ENCODE results near the gene VGLL4.
"Not testable (repeated sequence)": the region's sequence is repeated elsewhere in the genome, so short reads cannot be mapped to it uniquely, and the experiment has no call there.

The VGLL4 gene, protein sequence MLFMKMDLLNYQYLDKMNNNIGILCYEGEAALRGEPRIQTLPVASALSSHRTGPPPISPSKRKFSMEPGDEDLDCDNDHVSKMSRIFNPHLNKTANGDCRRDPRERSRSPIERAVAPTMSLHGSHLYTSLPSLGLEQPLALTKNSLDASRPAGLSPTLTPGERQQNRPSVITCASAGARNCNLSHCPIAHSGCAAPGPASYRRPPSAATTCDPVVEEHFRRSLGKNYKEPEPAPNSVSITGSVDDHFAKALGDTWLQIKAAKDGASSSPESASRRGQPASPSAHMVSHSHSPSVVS

DNA sequence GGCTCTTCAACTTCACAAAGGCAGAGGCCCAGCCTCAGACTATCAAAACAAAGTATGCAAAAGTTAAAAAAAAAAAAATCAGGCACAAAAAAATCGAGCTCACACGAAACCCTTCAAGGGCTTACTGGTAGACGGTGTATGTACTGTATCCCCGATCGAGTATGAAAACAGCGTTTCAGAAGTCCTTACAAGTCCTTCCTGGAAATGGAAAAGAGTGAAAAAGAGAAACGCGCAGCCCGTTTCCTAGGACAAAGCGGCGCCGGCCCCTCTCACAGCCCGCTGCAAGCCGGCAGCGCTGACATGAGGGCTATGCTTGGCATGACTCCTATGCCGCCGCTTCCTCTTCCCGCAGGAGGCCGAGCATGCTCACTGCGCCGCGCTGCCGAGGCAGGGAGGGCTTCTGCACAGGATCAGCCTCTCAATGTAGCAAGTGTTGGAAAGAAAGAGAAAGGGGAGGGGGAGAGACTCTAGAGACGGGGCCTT is at the start of gene VGLL4:
VGLL4 (minus strand) TSS at position 311 of the 483 bp plus-strand sequence. CDS start 397 bp downstream, outside the sequence.
- Histone ChIP-seq H3K27me3 (ENCODE audit: control insufficient read depth in 1 of 2, insufficient read depth in 2 of 2, low read length in 2 of 2) (no peaks in the 10 kb centered on the region), H3K9me3 (ENCODE audit: low read length) (no peaks in the 10 kb centered on the region), H3K4me1 (ENCODE audit: insufficient read depth, low read length) (peaks cover 27% of the 10 kb centered on the region), H3K27ac (ENCODE audit: low read depth, low read length) (peak within 1 kb of the TSS; percentile 82), H3K9ac (ENCODE audit: low read length) (peak within 1 kb of the TSS; percentile 93), H3K36me3 (ENCODE audit: insufficient read depth, low read length) (no peaks in the 10 kb centered on the region), H3K4me3 (ENCODE audit: low read depth in 1 of 2, low read length in 2 of 2) (peak within 1 kb of the TSS; percentile 44 to 91)

- no peak overlapping the region for H3K4me3 ChIP-seq (ENCODE audit: low read depth in 1 of 2, low read length in 2 of 2)
- no peaks in the 10 kb centered on the region for H3K4me1 ChIP-seq (ENCODE audit: insufficient read depth, low read length)
- H3K27me3 ChIP-seq (ENCODE audit: control insufficient read depth in 1 of 2, insufficient read depth in 2 of 2, low read length in 2 of 2): no peaks in the 10 kb centered on the region
- no peak overlapping the region for H3K9ac ChIP-seq (ENCODE audit: low read length)
- peaks cover 3% of the 10 kb centered on the region for H3K36me3 ChIP-seq (ENCODE audit: insufficient read depth, low read length)
- H3K9me3 ChIP-seq (ENCODE audit: low read length): no peaks in the 10 kb centered on the region
- H3K27ac ChIP-seq (ENCODE audit: low read depth, low read length): no peak overlapping the region
Measured at GRCh38 chr3:11692532-11692813, 48.8 kb upstream of the VGLL4 start.

DNA sequence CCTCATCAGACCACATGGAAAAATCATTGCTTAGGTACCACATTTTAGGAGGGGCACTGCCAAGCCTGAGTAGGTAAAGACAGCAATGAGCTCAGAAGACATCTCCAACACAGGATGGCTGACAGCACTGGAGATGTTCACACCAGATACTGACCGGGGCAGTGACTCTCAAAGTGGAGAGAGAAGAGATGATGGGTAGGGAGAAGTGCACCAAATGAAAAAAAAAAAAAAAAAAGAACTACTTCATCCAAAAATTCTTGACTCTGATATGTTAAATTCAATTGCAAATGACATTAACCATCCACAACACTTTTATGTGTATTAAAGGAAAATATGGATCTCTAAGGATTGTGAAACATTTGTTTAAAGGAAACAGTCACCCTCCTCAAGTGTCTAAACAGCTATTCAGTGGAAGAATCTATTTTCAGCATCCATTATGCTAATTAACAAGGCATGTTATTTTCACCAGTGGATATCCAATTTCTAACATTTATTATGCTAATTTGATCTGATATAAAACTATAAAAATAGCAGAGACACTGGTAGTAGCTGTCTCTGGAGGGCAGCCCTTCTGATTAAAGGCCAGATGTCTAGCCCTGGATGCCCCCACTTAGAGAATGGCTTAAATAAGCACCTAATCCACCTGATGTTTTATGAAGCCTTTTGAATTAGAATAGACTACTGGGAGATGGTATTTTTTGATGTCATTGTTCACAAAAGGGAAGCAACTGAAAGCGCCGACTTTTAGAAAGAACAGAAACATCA is 48.2 kb upstream of the VGLL4 start:
- Histone ChIP-seq H3K4me1 (ENCODE audit: insufficient read depth, low read length) (no peaks in the 10 kb centered on the region), H3K9me3 (ENCODE audit: low read length) (no peaks in the 10 kb centered on the region), H3K9ac (ENCODE audit: low read length) (no peak overlapping the region), H3K4me3 (ENCODE audit: low read depth in 1 of 2, low read length in 2 of 2) (no peak overlapping the region), H3K27me3 (ENCODE audit: control insufficient read depth in 1 of 2, insufficient read depth in 2 of 2, low read length in 2 of 2) (no peaks in the 10 kb centered on the region), H3K36me3 (ENCODE audit: insufficient read depth, low read length) (peaks cover 3% of the 10 kb centered on the region), H3K27ac (ENCODE audit: low read depth, low read length) (no peak overlapping the region)

GRCh38 chr3:11690863-11691766 is 47.4 kb upstream of the VGLL4 start:
- Histone ChIP-seq H3K9ac (ENCODE audit: low read length) (no peak overlapping the region), H3K4me3 (ENCODE audit: low read depth in 1 of 2, low read length in 2 of 2) (no peak overlapping the region), H3K9me3 (ENCODE audit: low read length) (no peaks in the 10 kb centered on the region), H3K4me1 (ENCODE audit: insufficient read depth, low read length) (no peaks in the 10 kb centered on the region), H3K27ac (ENCODE audit: low read depth, low read length) (no peak overlapping the region), H3K27me3 (ENCODE audit: control insufficient read depth in 1 of 2, insufficient read depth in 2 of 2, low read length in 2 of 2) (no peaks in the 10 kb centered on the region), H3K36me3 (ENCODE audit: insufficient read depth, low read length) (peaks cover 3% of the 10 kb centered on the region)

- no peaks in the 10 kb centered on the region for H3K27me3 ChIP-seq (ENCODE audit: control insufficient read depth in 1 of 2, insufficient read depth in 2 of 2, low read length in 2 of 2)
- no peaks in the 10 kb centered on the region for H3K4me1 ChIP-seq (ENCODE audit: insufficient read depth, low read length)
- no peaks in the 10 kb centered on the region for H3K9me3 ChIP-seq (ENCODE audit: low read length)
- no peak overlapping the region for H3K9ac ChIP-seq (ENCODE audit: low read length)
- no peak overlapping the region for H3K4me3 ChIP-seq (ENCODE audit: low read depth in 1 of 2, low read length in 2 of 2)
- H3K36me3 ChIP-seq (ENCODE audit: insufficient read depth, low read length): peaks cover 3% of the 10 kb centered on the region
- H3K27ac ChIP-seq (ENCODE audit: low read depth, low read length): no peak overlapping the region
Measured at GRCh38 chr3:11689749-11690148, 46.0 kb upstream of the VGLL4 start.

DNA sequence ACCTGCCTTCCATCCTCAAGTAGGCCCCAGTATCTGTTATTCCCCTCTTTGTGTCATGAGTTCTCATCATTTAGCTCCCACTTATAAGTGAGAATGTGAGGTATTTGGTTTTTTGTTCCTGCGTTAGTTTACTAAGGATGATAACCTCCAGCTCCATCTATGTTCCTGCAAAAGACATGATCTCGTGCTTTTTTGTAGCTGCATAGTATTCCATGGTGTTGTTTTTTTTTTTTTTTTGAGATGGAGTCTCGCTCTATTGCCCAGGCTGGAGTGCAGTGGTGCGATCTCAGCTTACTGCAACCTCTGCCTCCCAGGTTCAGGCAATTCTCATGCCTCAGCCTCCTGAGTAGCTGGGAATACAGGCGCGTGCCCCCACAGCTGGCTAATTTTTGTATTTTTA is 41.3 kb upstream of the VGLL4 start:
- not testable (repeated sequence) for H3K27ac ChIP-seq (ENCODE audit: low read depth, low read length); H3K27me3 ChIP-seq (ENCODE audit: control insufficient read depth in 1 of 2, insufficient read depth in 2 of 2, low read length in 2 of 2); H3K4me3 ChIP-seq (ENCODE audit: low read depth in 1 of 2, low read length in 2 of 2); H3K4me1 ChIP-seq (ENCODE audit: insufficient read depth, low read length); H3K36me3 ChIP-seq (ENCODE audit: insufficient read depth, low read length); H3K9ac ChIP-seq (ENCODE audit: low read length); H3K9me3 ChIP-seq (ENCODE audit: low read length)

GRCh38 chr3:11680509-11680908 is 36.8 kb upstream of the VGLL4 start:
- Histone ChIP-seq H3K9ac (ENCODE audit: low read length) (no peak overlapping the region), H3K9me3 (ENCODE audit: low read length) (no peaks in the 10 kb centered on the region), H3K27ac (ENCODE audit: low read depth, low read length) (no peak overlapping the region), H3K36me3 (ENCODE audit: insufficient read depth, low read length) (no peaks in the 10 kb centered on the region), H3K4me3 (ENCODE audit: low read depth in 1 of 2, low read length in 2 of 2) (no peak overlapping the region), H3K27me3 (ENCODE audit: control insufficient read depth in 1 of 2, insufficient read depth in 2 of 2, low read length in 2 of 2) (no peaks in the 10 kb centered on the region), H3K4me1 (ENCODE audit: insufficient read depth, low read length) (no peaks in the 10 kb centered on the region)

- H3K9me3 ChIP-seq (ENCODE audit: low read length): no peaks in the 10 kb centered on the region
- no peak overlapping the region for H3K9ac ChIP-seq (ENCODE audit: low read length)
- H3K27me3 ChIP-seq (ENCODE audit: control insufficient read depth in 1 of 2, insufficient read depth in 2 of 2, low read length in 2 of 2): no peaks in the 10 kb centered on the region
- H3K27ac ChIP-seq (ENCODE audit: low read depth, low read length): no peak overlapping the region
- H3K4me1 ChIP-seq (ENCODE audit: insufficient read depth, low read length): no peaks in the 10 kb centered on the region
- H3K36me3 ChIP-seq (ENCODE audit: insufficient read depth, low read length): no peaks in the 10 kb centered on the region
- no peak overlapping the region for H3K4me3 ChIP-seq (ENCODE audit: low read depth in 1 of 2, low read length in 2 of 2)
Measured at GRCh38 chr3:11679964-11680363, 36.2 kb upstream of the VGLL4 start.

DNA sequence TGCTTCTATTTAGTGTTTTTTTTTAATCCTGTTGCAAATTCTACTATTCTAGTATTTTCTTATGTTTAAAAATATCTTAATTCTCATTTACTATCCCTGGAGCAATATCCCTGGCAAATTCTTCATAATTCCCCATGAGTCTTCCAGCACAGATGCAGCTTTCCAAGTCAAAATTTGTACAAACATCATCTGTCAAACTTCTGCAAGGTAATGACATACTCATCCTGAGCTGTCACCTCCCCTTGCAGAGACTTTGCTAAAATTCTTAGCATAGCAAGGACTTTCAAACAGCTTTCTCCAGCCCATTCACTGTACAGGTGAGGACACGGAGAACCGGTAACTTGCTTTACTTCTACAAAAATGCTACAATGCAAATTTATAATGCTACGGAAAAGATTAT is 28.6 kb upstream of the VGLL4 start:
- H3K9me3 ChIP-seq (ENCODE audit: low read length): no peaks in the 10 kb centered on the region
- H3K27me3 ChIP-seq (ENCODE audit: control insufficient read depth in 1 of 2, insufficient read depth in 2 of 2, low read length in 2 of 2): no peaks in the 10 kb centered on the region
- H3K9ac ChIP-seq (ENCODE audit: low read length): no peak overlapping the region
- H3K4me1 ChIP-seq (ENCODE audit: insufficient read depth, low read length): peaks cover 6% of the 10 kb centered on the region
- H3K27ac ChIP-seq (ENCODE audit: low read depth, low read length): no peak overlapping the region
- peak overlapping the region in 1 of 2 donors; percentile 21 for H3K4me3 ChIP-seq (ENCODE audit: low read depth in 1 of 2, low read length in 2 of 2)
- H3K36me3 ChIP-seq (ENCODE audit: insufficient read depth, low read length): no peaks in the 10 kb centered on the region

DNA sequence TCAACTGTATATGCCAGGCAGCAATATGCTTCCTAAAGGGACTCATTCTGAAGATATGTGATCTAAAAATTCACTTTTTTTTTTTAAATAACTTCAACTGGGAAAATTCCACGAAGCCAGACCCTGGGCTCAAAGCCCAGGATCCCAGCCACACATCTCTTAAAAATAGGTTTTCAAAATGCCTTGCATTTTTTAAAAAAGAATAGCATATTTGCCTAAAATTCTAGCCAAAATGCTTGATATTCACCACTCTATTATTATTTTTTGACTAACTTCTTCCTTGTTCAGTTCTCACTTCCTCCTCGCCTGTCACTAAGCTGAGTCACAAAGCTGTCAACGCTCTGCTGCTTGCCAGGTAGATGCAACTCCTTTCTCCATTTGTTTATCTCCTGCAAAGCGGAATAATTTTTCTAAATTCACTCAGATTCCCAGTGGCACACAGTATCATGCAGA is 28.0 kb upstream of the VGLL4 start:
- H3K9ac ChIP-seq (ENCODE audit: low read length): no peak overlapping the region
- H3K36me3 ChIP-seq (ENCODE audit: insufficient read depth, low read length): no peaks in the 10 kb centered on the region
- H3K4me3 ChIP-seq (ENCODE audit: low read depth in 1 of 2, low read length in 2 of 2): no peak overlapping the region
- H3K27me3 ChIP-seq (ENCODE audit: control insufficient read depth in 1 of 2, insufficient read depth in 2 of 2, low read length in 2 of 2): no peaks in the 10 kb centered on the region
- peaks cover 6% of the 10 kb centered on the region for H3K4me1 ChIP-seq (ENCODE audit: insufficient read depth, low read length)
- no peaks in the 10 kb centered on the region for H3K9me3 ChIP-seq (ENCODE audit: low read length)
- H3K27ac ChIP-seq (ENCODE audit: low read depth, low read length): no peak overlapping the region
